GM12892 (cell line): Measurements from ENCODE around the gene OXCT2.
"Not testable (repeated sequence)": the region's sequence is repeated elsewhere in the genome, so short reads cannot be mapped to it uniquely, and the experiment has no call there.

ENCODE experiments used
- POLR2A ChIP-seq: IDR thresholded peaks from 2 replicates; pipeline ENCODE4 v1.6.1; 2011; ENCODE audit warnings: low read depth, low read length, control low read depth
- POLR2AphosphoS5 ChIP-seq: IDR thresholded peaks from 2 replicates; pipeline ENCODE4 v1.6.1; 2011; ENCODE audit warnings: low read depth, low read length, control low read depth
- TAF1 ChIP-seq: IDR thresholded peaks from 2 replicates; pipeline ENCODE4 v1.6.1; 2011; ENCODE audit warnings: low read depth, mild to moderate bottlenecking, control low read depth, low read length, borderline replicate concordance

GRCh38 chr1:39786303-39787107, 15.4 kb upstream of the OXCT2 start:
- not testable (repeated sequence) for TF ChIP-seq POLR2AphosphoS5, POLR2A, TAF1
